Smooth muscle cell of the brain vasculature (primary cell): ENCODE measurements around the gene CENPX.

Experiments used
- DNase-seq: peaks from one replicate; pipeline ENCODE4 v3.0.0-alpha.2; 2012; ENCODE audit warnings: low read depth, low spot score

CENPX gene

DNA sequence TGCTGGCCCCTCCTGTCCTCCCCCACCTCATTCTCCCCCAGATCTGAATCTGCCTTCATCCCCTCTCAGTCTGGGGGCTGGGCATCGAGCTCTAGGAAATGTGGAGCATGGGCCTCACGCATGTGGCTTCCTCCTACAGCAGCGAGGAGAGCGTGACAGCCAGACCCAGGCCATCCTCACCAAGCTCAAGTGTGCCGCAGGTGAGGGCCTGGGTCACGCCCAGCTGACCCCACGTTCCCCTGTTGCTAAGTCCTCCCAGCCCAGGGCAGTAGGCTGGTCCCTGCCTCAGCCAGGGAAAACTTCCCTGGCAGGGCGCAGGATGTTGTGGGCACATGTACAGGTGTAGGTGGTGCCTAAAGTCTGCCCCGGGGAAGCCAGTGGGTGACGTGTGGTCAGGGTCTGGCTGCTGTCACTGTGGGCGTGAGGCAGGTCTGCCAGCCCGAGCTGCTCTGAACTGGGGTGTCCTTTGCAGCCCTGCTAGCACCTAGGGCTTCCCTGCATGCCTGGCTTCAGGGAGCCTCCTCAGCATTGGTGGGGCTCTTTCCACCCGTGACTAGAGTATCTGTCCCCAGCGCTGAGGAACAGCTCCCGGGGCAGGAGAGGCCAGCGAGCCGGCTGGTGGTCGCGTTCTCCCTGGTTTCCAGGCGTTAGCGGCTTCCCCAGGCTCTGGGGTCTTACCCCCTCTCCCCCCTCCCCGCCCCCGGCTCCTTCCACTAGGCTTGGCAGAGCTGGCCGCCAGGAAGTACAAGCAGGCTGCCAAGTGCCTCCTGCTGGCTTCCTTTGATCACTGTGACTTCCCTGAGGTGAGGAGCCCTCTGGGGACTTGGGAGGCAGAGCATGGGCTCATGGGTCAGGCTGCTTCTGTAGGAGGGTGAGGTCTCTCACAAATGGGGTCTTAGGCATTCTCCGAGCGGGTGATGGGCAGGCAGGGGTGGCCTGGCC lies 32.6 kb upstream of the CENPX start:
- DNase-seq = no peak

DNA sequence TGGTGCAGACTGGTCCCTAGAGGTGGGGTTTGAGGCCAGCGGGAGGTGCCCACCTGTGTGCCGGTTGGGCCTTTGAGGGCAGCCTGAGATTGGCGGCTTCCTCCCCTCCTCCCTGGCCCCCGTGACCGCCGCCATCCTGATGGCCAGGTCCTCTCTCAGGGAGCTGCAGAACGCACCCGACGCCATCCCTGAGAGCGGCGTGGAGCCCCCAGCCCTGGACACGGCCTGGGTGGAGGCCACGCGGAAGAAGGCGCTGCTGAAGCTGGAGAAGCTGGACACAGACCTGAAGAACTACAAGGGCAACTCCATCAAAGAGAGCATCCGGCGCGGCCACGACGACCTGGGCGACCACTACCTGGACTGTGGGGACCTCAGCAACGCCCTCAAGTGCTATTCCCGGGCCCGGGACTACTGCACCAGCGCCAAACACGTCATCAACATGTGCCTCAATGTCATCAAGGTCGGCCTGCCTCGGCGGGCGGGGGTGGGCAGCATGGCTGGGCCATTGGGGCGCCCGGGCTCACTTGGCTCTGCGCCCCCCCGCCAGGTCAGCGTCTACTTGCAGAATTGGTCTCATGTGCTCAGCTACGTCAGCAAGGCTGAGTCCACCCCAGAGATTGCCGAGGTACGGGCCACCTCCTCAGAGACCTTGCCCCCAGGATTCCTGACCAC lies 31.8 kb upstream of the CENPX start:
- no peak for DNase-seq

DNA sequence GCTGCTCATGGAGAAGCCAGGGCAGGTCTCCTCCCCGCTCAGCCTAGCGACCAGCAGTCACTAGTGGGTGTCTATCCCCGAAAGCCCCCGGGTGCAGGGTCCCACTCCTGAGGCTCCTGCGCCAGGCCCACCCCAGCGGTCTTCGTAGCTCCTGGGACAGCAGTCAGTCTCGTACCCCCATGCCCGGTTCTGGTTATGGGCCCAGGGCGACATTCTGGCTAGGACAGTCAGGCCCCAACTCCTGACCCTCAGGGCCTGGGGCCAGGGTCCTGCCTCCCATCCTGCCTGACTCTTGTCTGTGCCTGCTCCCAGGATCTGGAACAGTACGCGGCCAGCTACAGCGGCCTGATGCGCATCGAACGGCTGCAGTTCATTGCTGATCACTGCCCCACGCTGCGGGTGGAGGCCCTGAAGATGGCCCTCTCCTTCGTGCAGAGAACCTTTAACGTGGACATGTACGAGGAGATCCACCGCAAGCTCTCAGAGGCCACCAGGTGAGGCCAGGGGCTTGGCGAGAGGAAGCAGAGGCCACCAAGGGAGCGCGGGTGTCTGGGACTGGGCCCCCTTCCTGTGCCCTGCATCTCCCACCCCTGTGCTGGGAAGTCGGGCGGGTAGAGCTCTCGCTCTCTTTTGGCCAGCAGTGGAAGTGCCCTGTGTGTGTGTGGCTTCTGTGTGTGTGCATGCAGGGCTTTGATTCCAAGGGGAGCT lies 31.0 kb upstream of the CENPX start:
- DNase-seq = no peak

- no peak for DNase-seq
These were observed 30.5 kb upstream of the CENPX start for GRCh38 chr17:82053130-82053529.

- no peak for DNase-seq
These were observed 30.0 kb upstream of the CENPX start for GRCh38 chr17:82052638-82053059.

DNA sequence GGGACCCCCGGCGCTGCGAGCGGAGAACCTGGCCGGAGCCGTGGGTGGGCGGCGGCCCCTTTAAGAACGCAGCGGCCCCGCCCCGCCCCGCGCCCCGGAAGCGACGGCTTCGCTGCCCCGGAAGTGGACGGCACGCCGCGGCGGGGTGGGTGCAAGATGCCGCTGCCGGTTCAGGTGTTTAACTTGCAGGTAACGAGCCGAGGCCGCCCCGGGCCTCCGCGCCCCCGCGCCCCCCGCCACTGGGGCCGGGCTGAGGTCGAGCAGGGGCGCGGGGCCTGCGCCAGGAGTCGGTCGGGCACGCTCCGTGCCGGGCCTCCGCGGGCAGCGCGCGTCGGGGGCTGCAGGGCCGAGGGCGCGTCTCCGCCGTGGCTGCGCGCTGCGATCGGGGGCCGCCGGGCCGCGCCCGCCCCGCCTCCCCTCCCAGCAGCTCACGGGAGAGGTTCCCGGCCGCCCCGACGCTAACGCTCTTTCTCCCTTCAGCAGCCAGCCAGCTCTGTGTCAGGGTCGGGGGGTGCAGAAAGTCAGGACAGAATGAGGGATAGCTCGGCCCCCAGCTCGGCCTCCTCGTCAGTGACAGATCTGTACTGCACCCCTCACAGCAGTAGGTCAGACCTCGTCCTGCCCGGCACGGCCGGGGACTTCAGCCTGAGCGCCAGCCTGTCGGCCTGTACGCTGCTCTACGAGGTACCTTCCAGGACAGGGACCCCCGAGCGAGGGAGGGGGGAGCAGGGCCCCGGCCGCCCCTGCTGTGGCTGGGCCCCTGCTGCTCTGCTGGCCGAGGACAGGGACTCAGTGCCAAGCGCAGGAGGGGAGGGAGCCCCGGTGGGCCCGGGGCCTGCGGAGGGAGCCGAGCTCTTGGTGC lies 29.3 kb upstream of the CENPX start, which contains the start of the genes GPS1 and RFNG:
Gene GPS1, plus strand, starts transcription at position 123 of the 862 bp plus-strand sequence. Its CDS starts 34 bp downstream, at position 157.
Gene RFNG, minus strand, starts transcription at position 36 of the 862 bp plus-strand sequence. CDS start 45 bp downstream, outside the sequence.
- no peak for DNase-seq

- DNase-seq = no peak
These were observed 28.3 kb upstream of the CENPX start for GRCh38 chr17:82050761-82051641.

DNA sequence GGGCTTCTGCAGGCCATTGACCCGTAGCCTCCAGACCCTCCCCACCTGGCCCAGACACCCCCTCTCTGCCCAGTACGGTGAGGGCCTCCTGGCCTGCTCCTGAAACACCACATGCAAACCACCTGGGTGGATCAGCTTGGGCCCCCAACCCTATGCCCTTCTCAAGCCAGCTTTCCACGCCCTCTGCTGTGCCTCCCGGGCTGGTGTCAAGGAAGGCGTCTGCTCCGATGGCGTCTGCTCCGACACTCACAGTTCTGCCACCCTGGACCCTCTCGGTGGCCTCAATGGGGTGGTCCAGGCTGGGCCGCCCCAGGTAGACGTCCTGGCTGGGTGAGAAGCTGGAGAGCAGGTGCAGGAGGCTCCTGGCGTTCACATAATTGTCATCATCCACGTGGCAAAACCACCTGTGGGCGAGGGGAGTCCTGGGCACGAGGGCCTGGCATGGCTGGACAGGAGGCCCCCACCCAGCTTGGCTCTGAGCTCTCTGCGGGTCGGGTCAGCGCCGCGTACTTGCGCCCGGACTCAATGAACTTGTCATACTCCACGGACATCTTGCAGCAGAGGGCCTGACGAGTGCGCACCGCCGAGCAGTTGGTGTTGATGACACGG lies 27.6 kb upstream of the CENPX start:
- DNase-seq = no peak

- DNase-seq = no peak
These were observed 26.9 kb upstream of the CENPX start for GRCh38 chr17:82049521-82049971.

DNA sequence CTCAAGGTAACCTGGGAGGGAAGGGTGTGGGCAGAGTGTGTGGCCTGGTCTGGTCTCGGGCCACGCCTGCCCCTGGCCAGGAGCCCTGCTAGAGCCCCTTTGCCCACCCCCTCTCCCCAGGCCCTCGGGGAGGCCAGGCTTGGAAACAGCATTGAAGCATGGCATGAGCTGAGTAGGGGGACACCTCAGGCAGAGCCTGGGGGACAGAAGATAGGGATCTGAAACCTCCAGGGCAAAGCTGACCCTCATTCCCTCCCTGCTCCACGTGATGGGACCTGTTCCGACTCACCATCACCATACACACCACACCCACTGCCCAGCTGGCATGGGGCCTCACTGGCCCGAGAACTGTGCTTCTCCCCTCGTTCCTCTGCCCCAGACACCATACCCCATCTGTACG lies 26.4 kb upstream of the CENPX start:
- DNase-seq = no peak

DNA sequence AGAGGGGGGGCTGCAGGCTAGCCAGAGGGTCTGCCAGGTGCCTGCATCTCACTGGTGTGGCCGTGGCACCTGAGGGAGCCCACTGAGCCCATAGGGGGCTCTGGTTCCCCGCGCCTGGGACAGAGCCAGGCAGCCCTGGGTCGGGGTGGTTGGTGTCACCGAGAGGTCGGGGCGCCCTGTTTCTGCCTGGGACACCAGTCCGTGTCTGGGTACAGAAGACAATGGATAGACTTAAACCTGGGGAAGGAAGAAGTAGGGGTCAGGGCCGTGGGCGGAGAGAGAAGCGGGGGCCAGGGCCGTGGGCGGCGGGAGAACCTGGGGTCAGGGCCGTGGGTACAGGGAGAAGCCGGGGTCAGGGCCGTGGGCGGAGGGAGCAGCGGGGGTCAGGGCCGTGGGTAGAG lies 25.9 kb upstream of the CENPX start:
- DNase-seq = no peak

- DNase-seq = no peak
These were observed 25.4 kb upstream of the CENPX start for GRCh38 chr17:82047914-82048570.

GRCh38 chr17:82047379-82047778 lies 24.7 kb upstream of the CENPX start:
- no peak for DNase-seq

GRCh38 chr17:82046903-82047302 lies 24.2 kb upstream of the CENPX start:
- no peak for DNase-seq

DNA sequence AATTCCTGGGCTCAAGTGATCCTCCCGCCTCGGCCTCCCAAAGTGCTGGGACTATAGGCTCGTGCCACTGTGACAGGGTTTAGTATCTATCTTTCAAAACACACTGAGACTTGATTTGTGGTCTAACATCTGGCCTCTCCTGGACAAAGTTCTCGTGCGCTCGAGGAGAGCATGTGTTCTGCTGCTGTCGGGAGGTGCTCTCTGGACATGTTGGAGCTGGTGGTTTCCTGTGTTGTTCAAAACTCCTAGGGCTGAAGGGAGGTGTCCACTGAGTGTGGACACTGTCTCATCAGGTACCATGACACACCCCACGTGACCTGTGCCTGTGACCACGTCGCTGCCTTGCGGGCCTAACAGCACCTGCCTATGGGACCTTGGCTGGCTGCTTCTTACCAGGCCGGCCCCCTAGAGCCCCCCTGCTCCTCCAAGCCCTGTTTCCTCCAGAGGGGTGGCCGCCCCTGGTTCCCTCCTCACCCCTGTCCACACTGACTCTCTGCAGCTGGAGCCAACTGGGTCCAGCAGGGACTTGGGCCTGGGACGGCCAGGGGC lies 23.3 kb upstream of the CENPX start:
- DNase-seq = no peak

GRCh38 chr17:82043507-82043906 lies 20.8 kb upstream of the CENPX start:
- no peak for DNase-seq

GRCh38 chr17:82042649-82043048 lies 20.0 kb upstream of the CENPX start:
- no peak for DNase-seq

- DNase-seq = no peak
These were observed 18.6 kb upstream of the CENPX start for GRCh38 chr17:82041144-82041814.
